Nephron progenitor cell (in vitro differentiated cells): ENCODE data around the gene ZDHHC6.

Experiments
- DNase-seq: peaks from one replicate; pipeline ENCODE4 v3.0.0; 2021
- H3K27ac Mint-ChIP-seq: 2 replicates; pipeline ENCODE4 v1.8.0; 2021; ENCODE audit warnings: mild to moderate bottlenecking, moderate library complexity, mixed read lengths
- H3K27me3 Mint-ChIP-seq: 2 replicates; pipeline ENCODE4 v1.8.0; 2021; ENCODE audit warnings: mild to moderate bottlenecking, low read depth, mixed read lengths; ENCODE audit not compliant: poor library complexity
- H3K36me3 Mint-ChIP-seq: 2 replicates; pipeline ENCODE4 v1.8.0; 2021; ENCODE audit warnings: low read depth, mixed read lengths
- H3K4me1 Mint-ChIP-seq: 2 replicates; pipeline ENCODE4 v1.8.0; 2021; ENCODE audit warnings: mixed read lengths
- H3K4me3 Mint-ChIP-seq: 2 replicates; pipeline ENCODE4 v1.8.0; 2021; ENCODE audit warnings: mild to moderate bottlenecking, moderate library complexity, mixed read lengths
- H3K9me3 Mint-ChIP-seq: 2 replicates; pipeline ENCODE4 v1.8.0; 2021; ENCODE audit warnings: mild to moderate bottlenecking, moderate library complexity, mixed read lengths
- TF ChIP-seq, protein P1 (sequence below): fragments of 200-600 bp; sonication (generic); IDR thresholded peaks from 2 replicates; pipeline ENCODE4 v1.5.0; 2021; ENCODE audit warnings: antibody characterized with exemption

ZDHHC6 gene

DNA sequence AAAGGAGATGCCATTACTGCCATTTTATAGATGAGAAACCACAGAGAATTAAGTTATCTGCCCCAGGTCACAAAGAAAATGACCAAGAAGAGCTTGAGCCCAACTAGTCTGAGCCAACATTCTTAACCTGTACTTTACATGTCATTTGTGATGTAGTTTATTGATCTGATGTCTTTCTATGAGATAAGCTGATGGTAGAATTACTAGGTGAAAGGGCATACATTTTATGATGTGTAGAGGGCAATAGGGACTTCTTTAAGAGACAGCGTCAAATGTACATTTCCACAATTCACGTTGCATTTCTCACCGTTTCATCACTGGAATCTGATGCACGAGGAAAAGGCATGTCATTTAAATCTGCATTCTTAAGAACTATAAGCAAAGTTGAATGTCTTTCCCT is 61.5 kb downstream of the ZDHHC6 start:
- Mint-ChIP-seq H3K9me3 (no peaks in the 10 kb centered on the region), H3K36me3 (no peaks in the 10 kb centered on the region), H3K27ac (no peak overlapping the region), H3K4me3 (no peak overlapping the region), H3K27me3 (peaks cover 7% of the 10 kb centered on the region), H3K4me1 (peaks cover 7% of the 10 kb centered on the region)
- TF ChIP-seq, protein P1, sequence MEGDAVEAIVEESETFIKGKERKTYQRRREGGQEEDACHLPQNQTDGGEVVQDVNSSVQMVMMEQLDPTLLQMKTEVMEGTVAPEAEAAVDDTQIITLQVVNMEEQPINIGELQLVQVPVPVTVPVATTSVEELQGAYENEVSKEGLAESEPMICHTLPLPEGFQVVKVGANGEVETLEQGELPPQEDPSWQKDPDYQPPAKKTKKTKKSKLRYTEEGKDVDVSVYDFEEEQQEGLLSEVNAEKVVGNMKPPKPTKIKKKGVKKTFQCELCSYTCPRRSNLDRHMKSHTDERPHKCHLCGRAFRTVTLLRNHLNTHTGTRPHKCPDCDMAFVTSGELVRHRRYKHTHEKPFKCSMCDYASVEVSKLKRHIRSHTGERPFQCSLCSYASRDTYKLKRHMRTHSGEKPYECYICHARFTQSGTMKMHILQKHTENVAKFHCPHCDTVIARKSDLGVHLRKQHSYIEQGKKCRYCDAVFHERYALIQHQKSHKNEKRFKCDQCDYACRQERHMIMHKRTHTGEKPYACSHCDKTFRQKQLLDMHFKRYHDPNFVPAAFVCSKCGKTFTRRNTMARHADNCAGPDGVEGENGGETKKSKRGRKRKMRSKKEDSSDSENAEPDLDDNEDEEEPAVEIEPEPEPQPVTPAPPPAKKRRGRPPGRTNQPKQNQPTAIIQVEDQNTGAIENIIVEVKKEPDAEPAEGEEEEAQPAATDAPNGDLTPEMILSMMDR, result no peak
- DNase-seq, result no peak

DNA sequence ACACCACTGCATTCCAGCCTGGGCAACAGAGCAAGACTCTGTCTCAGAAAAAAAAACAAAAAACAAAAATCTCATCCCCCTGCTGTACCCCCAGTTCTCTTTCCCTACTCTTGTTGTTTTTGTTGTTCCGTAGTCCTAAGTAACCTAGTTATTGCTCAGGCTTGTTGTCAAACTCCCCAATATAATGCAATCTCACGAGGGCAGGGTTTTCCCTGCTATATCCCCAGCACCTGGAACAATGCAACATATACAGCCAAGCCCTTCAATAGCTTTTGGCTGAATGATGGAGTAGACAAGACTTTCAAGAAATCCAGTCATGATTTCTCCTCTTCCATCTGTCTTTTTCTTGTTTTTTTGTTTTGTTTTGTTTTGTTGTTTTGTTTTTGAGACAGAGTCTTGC is 62.6 kb downstream of the ZDHHC6 start:
- TF ChIP-seq, protein P1, result no peak
- Mint-ChIP-seq H3K4me1 (peaks cover 7% of the 10 kb centered on the region), H3K9me3 (no peaks in the 10 kb centered on the region), H3K27ac (no peak overlapping the region), H3K4me3 (no peak overlapping the region), H3K36me3 (no peaks in the 10 kb centered on the region), H3K27me3 (peaks cover 7% of the 10 kb centered on the region)
- no peak for DNase-seq

DNA sequence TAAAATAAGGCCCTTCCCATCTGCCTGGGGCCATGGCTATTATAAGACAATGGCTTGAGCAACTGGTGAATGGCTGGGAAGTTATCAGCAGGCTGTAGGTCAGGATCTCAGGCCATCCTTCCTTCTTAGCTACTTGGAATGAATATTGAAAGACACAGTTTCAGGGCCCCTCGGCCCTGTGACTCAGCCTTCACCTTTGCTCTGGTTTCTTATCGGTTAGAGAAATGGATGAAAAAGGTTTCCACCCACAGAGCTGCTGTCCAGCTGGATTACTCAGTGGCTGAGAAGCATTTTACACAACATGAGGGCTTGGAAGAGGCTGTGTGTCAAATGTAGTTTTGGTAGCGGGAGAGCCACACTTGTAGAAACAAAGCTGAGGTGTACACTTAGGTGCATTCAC is 63.4 kb downstream of the ZDHHC6 start:
- Mint-ChIP-seq H3K9me3 (no peaks in the 10 kb centered on the region), H3K4me3 (no peak overlapping the region), H3K36me3 (no peaks in the 10 kb centered on the region), H3K27me3 (peaks cover 7% of the 10 kb centered on the region), H3K27ac (no peak overlapping the region), H3K4me1 (peaks cover 7% of the 10 kb centered on the region)
- DNase-seq, result no peak
- TF ChIP-seq, protein P1, result no peak

DNA sequence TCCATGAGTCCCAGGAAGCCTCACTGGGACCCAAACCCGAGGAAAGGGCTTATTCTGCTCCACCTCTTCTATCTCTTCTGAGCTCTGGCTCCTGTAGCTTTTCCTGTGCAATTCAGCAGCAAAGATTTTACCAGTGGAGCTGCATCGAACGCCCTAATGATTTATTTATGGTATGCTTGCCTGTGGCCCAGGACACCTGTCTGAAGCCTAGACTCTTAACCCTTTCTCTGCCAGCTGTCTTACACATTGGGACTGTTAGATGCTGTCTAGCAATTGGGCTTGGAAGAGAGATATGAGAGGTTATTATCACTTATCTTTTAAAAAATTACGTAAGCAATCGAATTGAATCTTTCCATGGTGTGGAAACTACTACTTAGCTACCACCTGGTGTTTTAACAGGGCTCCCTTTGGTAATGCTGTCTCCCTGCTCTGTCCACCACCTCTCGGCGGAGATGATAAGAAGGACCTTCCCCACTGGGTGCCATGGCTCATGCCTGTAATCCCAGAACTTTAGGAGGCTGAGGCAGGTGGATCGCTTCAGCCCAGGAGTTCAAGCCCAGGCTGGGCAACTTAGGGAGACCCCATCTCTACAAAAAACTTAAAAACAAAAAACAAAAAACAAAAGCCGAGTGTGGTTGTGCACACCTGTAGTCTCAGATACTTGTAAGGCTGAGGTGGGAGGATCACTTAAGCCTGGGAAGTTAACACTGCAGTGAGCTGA is 64.0 kb downstream of the ZDHHC6 start:
- peaks cover 7% of the 10 kb centered on the region for H3K4me1 Mint-ChIP-seq
- no peak overlapping the region for H3K27ac Mint-ChIP-seq
- H3K27me3 Mint-ChIP-seq, result peaks cover 7% of the 10 kb centered on the region
- TF ChIP-seq, protein P1, result no peak
- no peak overlapping the region for H3K4me3 Mint-ChIP-seq
- no peaks in the 10 kb centered on the region for H3K36me3 Mint-ChIP-seq
- H3K9me3 Mint-ChIP-seq, result no peaks in the 10 kb centered on the region
- DNase-seq, result no peak
